ENCODE data around the gene EIF2S1. TPM values are rescaled to one million over a fixed set of nuclear protein-coding genes. Genes with fewer than 3 reads are reported as not detected.

Gene EIF2S1
- total and polyA plus RNA-seq, 2 experiments from 2014 or later = 121 to 170 TPM

GRCh38 chr14:67385120-67385519 is 25.0 kb downstream of the EIF2S1 start:
- H3K4me2 ChIP-seq = no peak overlapping the region
- H3K27me3 ChIP-seq (ENCODE audit: insufficient read depth) = no peaks in the 10 kb centered on the region
- no peak overlapping the region for H2AFZ ChIP-seq
- no peak for DNase-seq (ENCODE audit: low spot score)
- H3K36me3 Mint-ChIP-seq (ENCODE audit: low read depth) = peaks cover 46% of the 10 kb centered on the region
- no peaks in the 10 kb centered on the region for H3F3A ChIP-seq (replicated peaks; ENCODE audit: low read depth)
- no peak overlapping the region for H3K4me3 Mint-ChIP-seq
- H3K9me3 Mint-ChIP-seq = no peaks in the 10 kb centered on the region
- no peak for TF ChIP-seq STAT1 (IDR thresholded peaks at IDR 0.05; ENCODE audit: unreplicated experiment)
- no peak for TF ChIP-seq REST (IDR thresholded peaks at IDR 0.05; ENCODE audit: unreplicated experiment)
- TF ChIP-seq POLR2AphosphoS5 (IDR thresholded peaks at IDR 0.05; ENCODE audit: low read depth) = no peak
- no peak for TF ChIP-seq JUNB (IDR thresholded peaks at IDR 0.05; ENCODE audit: unreplicated experiment)
- no peak for TF ChIP-seq NANOG (IDR thresholded peaks at IDR 0.05; ENCODE audit: borderline replicate concordance)
- TF ChIP-seq CREB1 (CRISPR knock-in tag; IDR thresholded peaks at IDR 0.05; ENCODE audit: low read depth) = no peak
- no peak for TF ChIP-seq EZH2phosphoT487 (IDR thresholded peaks at IDR 0.05; ENCODE audit: unreplicated experiment)
- TF ChIP-seq ZNF331 (CRISPR knock-in tag; IDR thresholded peaks at IDR 0.05; ENCODE audit: low read depth) = no peak
- no peak overlapping the region for H3K4me3 ChIP-seq
- H3K36me3 ChIP-seq (ENCODE audit: insufficient read depth) = peaks cover 41% of the 10 kb centered on the region
- no peak for ATAC-seq
- no peaks in the 10 kb centered on the region for H3K4me1 Mint-ChIP-seq
- no peaks in the 10 kb centered on the region for H3K79me2 ChIP-seq (replicated peaks; ENCODE audit: insufficient read depth)
- H3K27ac Mint-ChIP-seq = no peak overlapping the region
- no peaks in the 10 kb centered on the region for H3K4me1 ChIP-seq (ENCODE audit: insufficient read depth)
- no peak overlapping the region for H3K27ac ChIP-seq (ENCODE audit: low read depth)
- no peaks in the 10 kb centered on the region for H3K27me3 Mint-ChIP-seq (ENCODE audit: insufficient read depth, low read depth, poor library complexity)
- H3K9me2 ChIP-seq (ENCODE audit: insufficient read depth) = no peaks in the 10 kb centered on the region
- H4K20me1 ChIP-seq (replicated peaks; ENCODE audit: insufficient read depth) = no peaks in the 10 kb centered on the region

- Histone ChIP-seq H3K27me3 (ENCODE audit: insufficient read depth) (no peaks in the 10 kb centered on the region), H4K20me1 (replicated peaks; ENCODE audit: insufficient read depth) (no peaks in the 10 kb centered on the region), H3K4me1 (ENCODE audit: insufficient read depth) (no peaks in the 10 kb centered on the region), H3K4me3 (no peak overlapping the region), H3K36me3 (ENCODE audit: insufficient read depth) (peaks cover 36% of the 10 kb centered on the region), H3K27ac (ENCODE audit: low read depth) (no peak overlapping the region), H3K4me2 (no peak overlapping the region), H3F3A (replicated peaks; ENCODE audit: low read depth) (no peaks in the 10 kb centered on the region), H3K79me2 (replicated peaks; ENCODE audit: insufficient read depth) (no peaks in the 10 kb centered on the region), H2AFZ (no peak overlapping the region), H3K9me2 (ENCODE audit: insufficient read depth) (no peaks in the 10 kb centered on the region)
- no peaks in the 10 kb centered on the region for H3K9me3 Mint-ChIP-seq
- no peak for DNase-seq (ENCODE audit: low spot score)
- H3K27ac Mint-ChIP-seq = no peak overlapping the region
- no peaks in the 10 kb centered on the region for H3K27me3 Mint-ChIP-seq (ENCODE audit: insufficient read depth, low read depth, poor library complexity)
- no peaks in the 10 kb centered on the region for H3K4me1 Mint-ChIP-seq
- H3K4me3 Mint-ChIP-seq = no peak overlapping the region
- ATAC-seq = no peak
- peaks cover 42% of the 10 kb centered on the region for H3K36me3 Mint-ChIP-seq (ENCODE audit: low read depth)
- TF ChIP-seq STAT1 (IDR thresholded peaks at IDR 0.05; ENCODE audit: unreplicated experiment) (no peak), CREB1 (CRISPR knock-in tag; IDR thresholded peaks at IDR 0.05; ENCODE audit: low read depth) (no peak), REST (IDR thresholded peaks at IDR 0.05; ENCODE audit: unreplicated experiment) (no peak), ETS1 (IDR thresholded peaks at IDR 0.05) (no peak), ZNF114 (CRISPR knock-in tag; IDR thresholded peaks at IDR 0.05) (no peak), POLR2AphosphoS5 (IDR thresholded peaks at IDR 0.05; ENCODE audit: low read depth) (no peak), CTCF (conservative IDR thresholded peaks at IDR 0.05; ENCODE audit: low read depth in 2 of 2) (no peak), EZH2phosphoT487 (IDR thresholded peaks at IDR 0.05; ENCODE audit: unreplicated experiment) (no peak), NANOG (IDR thresholded peaks at IDR 0.05; ENCODE audit: borderline replicate concordance) (no peak), ZNF331 (CRISPR knock-in tag; IDR thresholded peaks at IDR 0.05; ENCODE audit: low read depth) (no peak), EZH2 (IDR thresholded peaks at IDR 0.05; ENCODE audit: low read depth, unreplicated experiment) (no peak), JUNB (IDR thresholded peaks at IDR 0.05; ENCODE audit: unreplicated experiment) (no peak)
These were observed 25.5 kb downstream of the EIF2S1 start for GRCh38 chr14:67385618-67386017.

All from GM23338 (cell line).